Measurements from ENCODE around the gene TADA2A. TPM values are rescaled to one million over a fixed set of nuclear protein-coding genes. Genes with fewer than 3 reads are reported as not detected.
"Not testable (repeated sequence)": the region's sequence is repeated elsewhere in the genome, so short reads cannot be mapped to it uniquely, and the experiment has no call there.

Gene TADA2A
- total RNA-seq, 1 donor from 2014 or later, result 10.4 TPM

- no peak for DNase-seq
- intact Hi-C loops (cut with micrococcal nuclease), result no loop called here
- ATAC-seq, result peak; percentile 91
These were observed 14.6 kb upstream of the TADA2A start for GRCh38 chr17:37392024-37392590.

GRCh38 chr17:37393352-37393751 lies 13.3 kb upstream of the TADA2A start:
- ATAC-seq (no peak), DNase-seq (no peak)
- intact Hi-C loops (cut with micrococcal nuclease), result no loop called here

- DNase-seq (no peak), ATAC-seq (no peak)
- intact Hi-C loops (cut with micrococcal nuclease), result no loop called here
These were observed 7.4 kb upstream of the TADA2A start for GRCh38 chr17:37399265-37399803.

- ATAC-seq (no peak), DNase-seq (no peak)
- intact Hi-C loops (cut with micrococcal nuclease), result no loop called here
These were observed 6.2 kb upstream of the TADA2A start for GRCh38 chr17:37400505-37400904.

GRCh38 chr17:37405522-37405921 lies 1.2 kb upstream of the TADA2A start:
- DNase-seq; intact Hi-C loops (cut with micrococcal nuclease); ATAC-seq: not testable (repeated sequence)

- no peak for DNase-seq
- ATAC-seq, result no peak
- intact Hi-C loops (cut with micrococcal nuclease), result no loop called here
These were observed 591 bp upstream of the TADA2A start for GRCh38 chr17:37405955-37406634.

- ATAC-seq; DNase-seq; intact Hi-C loops (cut with micrococcal nuclease): not testable (repeated sequence)
These were observed 1.4 kb downstream of the TADA2A start for GRCh38 chr17:37408145-37408479.

- intact Hi-C loops (cut with micrococcal nuclease), result no loop called here
- ATAC-seq, result no peak
- no peak for DNase-seq
These were observed 3.7 kb downstream of the TADA2A start for GRCh38 chr17:37410357-37410756.

- intact Hi-C loops (cut with micrococcal nuclease), result no loop called here
- DNase-seq (no peak), ATAC-seq (no peak)
These were observed 7.3 kb downstream of the TADA2A start for GRCh38 chr17:37413875-37414519.

- ATAC-seq (no peak), DNase-seq (no peak)
- intact Hi-C loops (cut with micrococcal nuclease), result no loop called here
These were observed 11.2 kb downstream of the TADA2A start for GRCh38 chr17:37417852-37418251.

- ATAC-seq (no peak), DNase-seq (no peak)
- intact Hi-C loops (cut with micrococcal nuclease), result no loop called here
These were observed 16.4 kb downstream of the TADA2A start for GRCh38 chr17:37422971-37423625.

GRCh38 chr17:37425268-37425667 lies 18.6 kb downstream of the TADA2A start:
- ATAC-seq (no peak), DNase-seq (no peak)
- intact Hi-C loops (cut with micrococcal nuclease), result no loop called here

GRCh38 chr17:37429039-37429438 lies 22.4 kb downstream of the TADA2A start:
- DNase-seq, result no peak
- no peak for ATAC-seq
- intact Hi-C loops (cut with micrococcal nuclease), result no loop called here

- intact Hi-C loops (cut with micrococcal nuclease), result no loop called here
- ATAC-seq (no peak), DNase-seq (no peak)
These were observed 22.8 kb downstream of the TADA2A start for GRCh38 chr17:37429453-37429852.

GRCh38 chr17:37430051-37430627 lies 23.5 kb downstream of the TADA2A start:
- intact Hi-C loops (cut with micrococcal nuclease), result no loop called here
- no peak for ATAC-seq
- no peak for DNase-seq

- ATAC-seq (no peak), DNase-seq (no peak)
- intact Hi-C loops (cut with micrococcal nuclease), result no loop called here
These were observed 26.0 kb downstream of the TADA2A start for GRCh38 chr17:37432671-37433070.

- DNase-seq, result no peak
- ATAC-seq, result no peak
These were observed 31.5 kb downstream of the TADA2A start for GRCh38 chr17:37438141-37438540.

GRCh38 chr17:37440424-37440823 lies 33.7 kb downstream of the TADA2A start:
- intact Hi-C loops (cut with micrococcal nuclease), result no loop called here

More at GRCh38 chr17:37438141-37438540, 31.5 kb downstream of the TADA2A start:
- intact Hi-C loops (cut with micrococcal nuclease), result no loop called here

GRCh38 chr17:37441369-37442014 lies 34.8 kb downstream of the TADA2A start:
- ATAC-seq; intact Hi-C loops (cut with micrococcal nuclease); DNase-seq: not testable (repeated sequence)

More at GRCh38 chr17:37440424-37440823, 33.7 kb downstream of the TADA2A start:
- ATAC-seq (no peak), DNase-seq (no peak)

Measured in left ventricle myocardium superior (tissue), 1 donor.